Fibroblast of peridontal ligament (primary cell): ENCODE data around the gene PCLAF.

ENCODE experiments used
- DNase-seq: peaks from one replicate; pipeline ENCODE4 v3.0.0-alpha.2; 2010; ENCODE audit errors: extremely low read depth

The PCLAF gene

DNA sequence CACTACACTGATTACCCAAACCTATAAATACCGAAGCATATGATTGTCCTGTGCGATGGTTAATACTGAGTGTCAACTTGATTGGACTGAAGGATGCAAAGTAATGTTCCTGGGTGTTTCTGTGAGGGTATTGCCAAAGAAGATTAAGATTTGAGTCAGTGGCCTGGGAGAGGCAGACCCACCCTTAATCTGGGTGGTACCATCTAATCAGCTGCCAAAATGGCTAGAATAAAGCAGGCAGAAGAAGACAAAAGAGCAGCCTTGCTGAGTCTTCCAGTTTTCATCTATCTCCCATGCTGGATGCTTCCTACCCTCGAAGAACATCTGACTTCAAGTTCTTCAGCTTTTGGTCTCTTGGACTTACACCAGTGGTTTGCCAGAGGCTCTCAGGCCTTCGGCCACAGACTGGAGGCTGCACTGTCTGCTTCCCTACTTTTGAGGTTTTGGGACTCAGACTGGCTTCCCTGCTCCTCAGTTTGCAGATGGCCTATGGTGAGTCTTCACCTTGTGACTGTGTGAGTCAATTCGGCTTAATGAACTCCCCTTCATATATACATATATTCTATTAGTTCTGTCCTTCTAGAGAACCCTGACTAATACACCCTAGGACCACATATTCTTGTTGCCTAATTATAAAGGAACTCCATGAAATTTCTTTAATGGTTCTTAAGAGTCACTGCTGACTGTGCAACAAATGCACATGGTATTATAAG lies 56.9 kb downstream of the PCLAF start:
- DNase-seq = no peak

DNA sequence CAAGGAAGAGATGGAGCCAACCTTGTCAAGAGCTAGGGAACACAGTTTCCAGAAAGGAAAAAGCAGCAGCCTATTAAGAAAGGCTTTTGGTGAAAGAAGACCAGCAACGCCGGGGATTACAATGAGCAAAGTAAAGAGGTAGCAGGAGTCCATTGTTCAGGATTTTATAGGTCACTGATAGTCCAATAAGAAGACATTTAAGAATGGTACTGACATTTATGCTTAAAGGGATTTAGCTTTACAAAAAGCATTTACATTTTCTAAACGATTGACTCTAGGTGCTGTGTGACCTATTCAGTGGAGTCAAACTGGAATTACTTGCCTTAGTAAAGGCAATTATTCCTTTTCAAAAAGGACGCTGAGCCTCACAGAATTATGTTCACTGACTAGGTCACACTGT lies 66.0 kb downstream of the PCLAF start:
- no peak for DNase-seq

DNA sequence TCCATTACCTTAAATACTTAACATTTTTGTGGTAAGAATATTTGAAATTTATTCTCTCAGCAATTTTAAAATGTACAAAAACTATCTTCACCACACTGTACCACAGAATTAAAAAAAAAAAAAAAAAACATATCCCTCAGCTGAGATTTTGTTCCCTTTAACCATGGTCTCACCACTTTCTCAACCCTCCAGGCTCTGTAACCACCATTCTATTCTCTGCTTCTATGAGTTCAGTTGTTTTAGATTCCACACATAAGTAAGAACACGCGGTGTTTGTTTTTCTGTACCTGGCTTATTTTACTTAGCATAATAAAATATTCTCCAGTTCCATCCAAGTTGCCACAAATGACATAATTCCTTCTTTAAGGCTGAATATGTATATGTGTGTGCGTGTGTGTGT lies 66.8 kb downstream of the PCLAF start:
- no peak for DNase-seq
